Immature natural killer cell (primary cell): ENCODE measurements around the gene TMEM270. TPM values are rescaled to one million over a fixed set of nuclear protein-coding genes. Genes with fewer than 3 reads are reported as not detected.

Experiments used
- DNase-seq, 3 donors: peaks; one replicate each; pipeline ENCODE4 v3.0.0; 2022; ENCODE audit warnings: mixed read lengths in 1 of 3
- H3K27ac Mint-ChIP-seq, 6 donors: one replicate each; pipeline ENCODE4 v1.8.0; 2020; ENCODE audit warnings: mixed read lengths in 6 of 6, mild to moderate bottlenecking in 5 of 6, inconsistent platforms in 4 of 6, moderate library complexity in 3 of 6
- H3K27me3 Mint-ChIP-seq, 3 donors: one replicate each; pipeline ENCODE4 v1.8.0; 2020 to 2021; ENCODE audit warnings: low read depth in 3 of 3, mild to moderate bottlenecking in 3 of 3, mixed read lengths in 3 of 3, moderate library complexity in 3 of 3, inconsistent platforms in 1 of 3
- H3K36me3 Mint-ChIP-seq, 3 donors: one replicate each; pipeline ENCODE4 v1.8.0; 2020; ENCODE audit warnings: mixed read lengths in 3 of 3, inconsistent platforms in 2 of 3, mild to moderate bottlenecking in 2 of 3
- H3K4me1 Mint-ChIP-seq, 2 donors: one replicate each; pipeline ENCODE4 v1.8.0; 2020; ENCODE audit warnings: inconsistent platforms in 2 of 2, mild to moderate bottlenecking in 2 of 2, mixed read lengths in 2 of 2, moderate library complexity in 1 of 2
- H3K4me3 Mint-ChIP-seq, 5 donors: one replicate each; pipeline ENCODE4 v1.8.0; 2020; ENCODE audit warnings: mild to moderate bottlenecking in 5 of 5, mixed read lengths in 5 of 5, inconsistent platforms in 3 of 5, moderate library complexity in 3 of 5
- H3K9me3 Mint-ChIP-seq, 6 donors: one replicate each; pipeline ENCODE4 v1.8.0; 2020; ENCODE audit warnings: mild to moderate bottlenecking in 6 of 6, mixed read lengths in 6 of 6, inconsistent platforms in 4 of 6, moderate library complexity in 3 of 6
- polyA plus RNA-seq, 3 donors: library from polyadenylated mRNA; unstranded; fragments of 300-500 nt; fragmentation: Illumina TruSeq; gene quantifications; one replicate each; pipeline ENCODE4 v1.2.3, GENCODE V29; 2021

The TMEM270 gene
- polyA plus RNA-seq, 3 donors from 2014 or later, result not detected

DNA sequence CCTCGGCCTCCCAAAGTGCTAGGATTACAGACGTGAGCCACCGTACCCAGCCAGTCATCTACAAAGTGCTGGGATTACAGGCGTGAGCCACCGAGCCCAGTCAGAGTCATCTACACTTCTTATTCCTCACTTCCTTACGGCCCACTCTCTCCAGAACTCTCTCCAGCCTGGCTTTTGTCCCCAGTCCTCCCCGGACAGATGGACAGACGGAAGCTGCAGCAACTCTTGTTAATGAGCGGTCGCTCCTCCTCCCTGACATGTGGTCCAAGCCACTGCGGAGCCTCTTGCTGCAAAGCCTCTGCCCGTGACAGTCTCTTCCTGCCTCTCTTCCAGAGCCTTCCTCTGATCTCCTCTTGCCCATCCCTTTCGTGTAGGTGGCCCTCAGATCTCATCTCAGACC lies 45.9 kb downstream of the TMEM270 start:
- no peak for DNase-seq
- Mint-ChIP-seq H3K4me1 (no peaks in the 10 kb centered on the region), H3K27me3 (peaks cover 0 to 4% (median 3%) of the 10 kb centered on the region in 3 donors), H3K9me3 (no peaks in the 10 kb centered on the region), H3K36me3 (no peaks in the 10 kb centered on the region), H3K4me3 (no peak overlapping the region), H3K27ac (no peak overlapping the region)

GRCh38 chr7:73907554-73908122 lies 46.7 kb downstream of the TMEM270 start:
- no peak for DNase-seq
- H3K27ac Mint-ChIP-seq, result peak overlapping the region in 1 of 6 donors; percentile 73
- peaks cover 0 to 4% (median 3%) of the 10 kb centered on the region in 3 donors for H3K27me3 Mint-ChIP-seq
- no peaks in the 10 kb centered on the region for H3K36me3 Mint-ChIP-seq
- H3K4me3 Mint-ChIP-seq, result no peak overlapping the region
- H3K9me3 Mint-ChIP-seq, result no peaks in the 10 kb centered on the region
- no peaks in the 10 kb centered on the region for H3K4me1 Mint-ChIP-seq

GRCh38 chr7:73908123-73908611 lies 47.2 kb downstream of the TMEM270 start:
- Mint-ChIP-seq H3K4me1 (no peaks in the 10 kb centered on the region), H3K27me3 (peaks cover 0 to 4% (median 3%) of the 10 kb centered on the region in 3 donors), H3K4me3 (no peak overlapping the region), H3K36me3 (no peaks in the 10 kb centered on the region), H3K27ac (no peak overlapping the region), H3K9me3 (no peaks in the 10 kb centered on the region)
- no peak for DNase-seq

GRCh38 chr7:73909051-73909941 lies 48.3 kb downstream of the TMEM270 start:
- Mint-ChIP-seq H3K4me3 (no peak overlapping the region), H3K27ac (no peak overlapping the region), H3K27me3 (peaks cover 0 to 4% (median 0%) of the 10 kb centered on the region in 3 donors), H3K36me3 (no peaks in the 10 kb centered on the region), H3K4me1 (no peaks in the 10 kb centered on the region), H3K9me3 (no peaks in the 10 kb centered on the region)
- no peak for DNase-seq

GRCh38 chr7:73909996-73910395 lies 49.0 kb downstream of the TMEM270 start:
- no peak for DNase-seq
- no peaks in the 10 kb centered on the region for H3K4me1 Mint-ChIP-seq
- H3K36me3 Mint-ChIP-seq, result no peaks in the 10 kb centered on the region
- no peak overlapping the region for H3K4me3 Mint-ChIP-seq
- no peak overlapping the region for H3K27ac Mint-ChIP-seq
- H3K27me3 Mint-ChIP-seq, result peaks cover 0 to 8% (median 2%) of the 10 kb centered on the region in 3 donors
- no peaks in the 10 kb centered on the region for H3K9me3 Mint-ChIP-seq

DNA sequence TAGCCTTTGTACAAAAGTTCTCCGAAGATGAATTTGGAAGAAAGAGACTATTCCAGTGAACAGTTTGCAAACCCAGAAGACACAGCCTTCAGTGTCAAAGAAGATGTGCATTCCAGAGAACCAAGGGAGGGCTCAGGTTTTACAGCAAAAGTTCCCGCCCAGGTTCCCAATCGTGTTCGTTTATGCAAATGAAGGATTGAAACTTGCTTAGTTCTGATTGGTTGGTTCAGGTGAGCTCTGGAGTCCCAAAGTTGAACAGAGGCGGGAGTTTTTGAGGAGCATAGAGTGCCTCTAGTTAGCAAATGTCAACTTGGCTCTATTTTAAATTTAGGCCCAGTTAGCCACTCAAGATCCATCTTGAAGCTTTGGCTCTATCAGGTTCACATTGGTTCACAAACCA lies 51.3 kb downstream of the TMEM270 start:
- DNase-seq, result no peak
- Mint-ChIP-seq H3K27ac (no peak overlapping the region), H3K4me1 (no peaks in the 10 kb centered on the region), H3K36me3 (no peaks in the 10 kb centered on the region), H3K9me3 (no peaks in the 10 kb centered on the region), H3K4me3 (no peak overlapping the region), H3K27me3 (peaks cover 0 to 11% (median 2%) of the 10 kb centered on the region in 3 donors)

Other genes with a start within 250 kb of the TMEM270 start
- gene MLXIPL, start 236.6 kb upstream of the TMEM270 start, polyA plus RNA-seq, result not detected
- under 1 TPM in 1 of 3 donors, not detected in 2; 0.39 TPM for gene VPS37D, start 193.3 kb upstream of the TMEM270 start, polyA plus RNA-seq
- 1 to 10 TPM; 3.3 to 8.8 (median 7.3) TPM for gene DNAJC30, start 177.7 kb upstream of the TMEM270 start, polyA plus RNA-seq
- 100 to 1,000 TPM; 121 to 208 (median 122) TPM for gene BUD23, start 177.6 kb upstream of the TMEM270 start, polyA plus RNA-seq
- gene STX1A, start 141.5 kb upstream of the TMEM270 start, polyA plus RNA-seq, result 1 to 10 TPM; 2.1 to 5.3 (median 4.0) TPM
- 10 to 100 TPM; 12.7 to 19.4 (median 16.5) TPM for gene ABHD11, start 122.4 kb upstream of the TMEM270 start, polyA plus RNA-seq
- gene CLDN3, start 90.9 kb upstream of the TMEM270 start, polyA plus RNA-seq, result not detected
- not detected for gene CLDN4, start 30.2 kb upstream of the TMEM270 start, polyA plus RNA-seq
- gene METTL27, start 18.6 kb upstream of the TMEM270 start, polyA plus RNA-seq, result under 1 TPM in 1 of 3 donors, not detected in 2; 0.46 TPM
- not detected for gene ELN, start 167.0 kb downstream of the TMEM270 start, polyA plus RNA-seq
- gene LIMK1, start 222.6 kb downstream of the TMEM270 start, polyA plus RNA-seq, result 10 to 100 TPM in 2 of 3 donors, 1 to 10 TPM in 1; 8.2 to 38.1 (median 18.8) TPM